GM06990 (cell line): ENCODE measurements around the gene LAMC2.
A peak's percentile ranks its signal among the peaks of the same experiment; 100 is the strongest.

ENCODE experiments used
- DNase-seq: peaks from one replicate; pipeline ENCODE4 v3.0.0-alpha.2; 2011; ENCODE audit not compliant: insufficient read length; ENCODE audit errors: extremely low read depth
- H3K27me3 ChIP-seq: replicated peaks from 2 replicates; pipeline ENCODE4 v1.6.0; 2011; ENCODE audit warnings: low read length; ENCODE audit not compliant: control insufficient read depth, insufficient read depth
- H3K36me3 ChIP-seq: 2 replicates; pipeline ENCODE4 v1.5.1; 2011; ENCODE audit warnings: low read length; ENCODE audit not compliant: control insufficient read depth, insufficient read depth
- H3K4me3 ChIP-seq: replicated peaks from 2 replicates; pipeline ENCODE4 v1.5.1; 2011; ENCODE audit warnings: low read depth, mild to moderate bottlenecking, control low read depth, low read length
- TF ChIP-seq, protein P1 (sequence below): IDR thresholded peaks from 2 replicates; pipeline ENCODE4 v1.5.1; 2011; ENCODE audit warnings: low read length, control low read depth, mild to moderate bottlenecking, inconsistent platforms; ENCODE audit not compliant: insufficient read depth, poor library complexity, severe bottlenecking

LAMC2 gene

DNA sequence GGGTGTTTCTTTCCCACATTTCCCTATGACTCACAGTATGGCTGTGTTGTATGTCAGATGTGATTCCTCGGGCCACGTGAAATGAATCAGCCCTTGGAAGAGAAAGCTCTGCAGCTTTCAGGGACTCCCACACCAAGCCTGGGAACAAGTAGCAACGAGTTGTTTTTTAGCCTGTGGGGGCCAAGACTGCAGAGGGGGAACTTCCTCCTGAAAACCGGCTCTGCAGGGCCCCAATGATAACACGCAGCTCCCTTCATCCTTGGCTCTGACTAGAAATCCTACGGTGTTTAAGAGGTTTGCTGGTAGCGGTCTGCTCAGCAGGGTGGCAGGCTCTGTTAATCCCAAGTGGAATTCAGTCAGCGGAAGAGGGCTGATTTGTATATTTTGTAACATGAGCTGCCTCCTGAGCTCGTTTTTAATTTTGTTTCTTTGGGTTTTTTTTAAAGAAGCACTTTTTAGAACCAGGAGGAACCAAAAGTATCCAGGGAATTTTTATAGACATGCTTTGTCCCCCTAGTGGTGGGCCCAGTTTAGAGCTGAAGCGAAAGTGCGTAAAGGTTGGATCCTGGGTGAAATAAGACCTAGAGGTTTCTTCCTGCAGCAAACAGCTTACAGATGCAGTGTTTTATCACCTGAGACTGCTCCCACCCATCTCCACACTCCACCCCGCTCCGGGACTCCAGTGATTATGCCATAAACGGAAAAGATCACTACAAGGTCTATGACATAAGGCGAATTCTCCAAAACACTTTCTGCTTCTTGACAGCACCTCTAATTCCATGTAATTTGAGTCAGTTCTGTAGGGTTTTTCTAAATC is 48.8 kb downstream of the LAMC2 start:
- Histone ChIP-seq H3K4me3 (no peak overlapping the region), H3K36me3 (no peaks in the 10 kb centered on the region), H3K27me3 (no peaks in the 10 kb centered on the region)
- TF ChIP-seq, protein P1, sequence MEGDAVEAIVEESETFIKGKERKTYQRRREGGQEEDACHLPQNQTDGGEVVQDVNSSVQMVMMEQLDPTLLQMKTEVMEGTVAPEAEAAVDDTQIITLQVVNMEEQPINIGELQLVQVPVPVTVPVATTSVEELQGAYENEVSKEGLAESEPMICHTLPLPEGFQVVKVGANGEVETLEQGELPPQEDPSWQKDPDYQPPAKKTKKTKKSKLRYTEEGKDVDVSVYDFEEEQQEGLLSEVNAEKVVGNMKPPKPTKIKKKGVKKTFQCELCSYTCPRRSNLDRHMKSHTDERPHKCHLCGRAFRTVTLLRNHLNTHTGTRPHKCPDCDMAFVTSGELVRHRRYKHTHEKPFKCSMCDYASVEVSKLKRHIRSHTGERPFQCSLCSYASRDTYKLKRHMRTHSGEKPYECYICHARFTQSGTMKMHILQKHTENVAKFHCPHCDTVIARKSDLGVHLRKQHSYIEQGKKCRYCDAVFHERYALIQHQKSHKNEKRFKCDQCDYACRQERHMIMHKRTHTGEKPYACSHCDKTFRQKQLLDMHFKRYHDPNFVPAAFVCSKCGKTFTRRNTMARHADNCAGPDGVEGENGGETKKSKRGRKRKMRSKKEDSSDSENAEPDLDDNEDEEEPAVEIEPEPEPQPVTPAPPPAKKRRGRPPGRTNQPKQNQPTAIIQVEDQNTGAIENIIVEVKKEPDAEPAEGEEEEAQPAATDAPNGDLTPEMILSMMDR, result peak; percentile 47
- no peak for DNase-seq

DNA sequence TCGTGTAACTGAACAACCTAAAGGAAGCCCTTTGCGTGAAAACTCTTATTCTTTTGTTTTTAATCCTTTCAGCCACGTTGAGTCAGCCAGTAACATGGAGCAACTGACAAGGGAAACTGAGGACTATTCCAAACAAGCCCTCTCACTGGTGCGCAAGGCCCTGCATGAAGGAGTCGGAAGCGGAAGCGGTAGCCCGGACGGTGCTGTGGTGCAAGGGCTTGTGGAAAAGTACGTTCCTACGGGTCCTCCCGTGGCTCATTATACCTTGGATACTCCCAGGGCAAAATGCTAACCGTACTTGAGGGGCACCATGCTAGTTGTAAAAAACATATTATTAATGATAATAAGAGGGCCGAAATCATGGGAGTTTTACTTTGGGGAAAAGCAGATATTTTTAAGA is 49.4 kb downstream of the LAMC2 start:
- Histone ChIP-seq H3K4me3 (no peak overlapping the region), H3K36me3 (no peaks in the 10 kb centered on the region)
- no peak for DNase-seq

DNA sequence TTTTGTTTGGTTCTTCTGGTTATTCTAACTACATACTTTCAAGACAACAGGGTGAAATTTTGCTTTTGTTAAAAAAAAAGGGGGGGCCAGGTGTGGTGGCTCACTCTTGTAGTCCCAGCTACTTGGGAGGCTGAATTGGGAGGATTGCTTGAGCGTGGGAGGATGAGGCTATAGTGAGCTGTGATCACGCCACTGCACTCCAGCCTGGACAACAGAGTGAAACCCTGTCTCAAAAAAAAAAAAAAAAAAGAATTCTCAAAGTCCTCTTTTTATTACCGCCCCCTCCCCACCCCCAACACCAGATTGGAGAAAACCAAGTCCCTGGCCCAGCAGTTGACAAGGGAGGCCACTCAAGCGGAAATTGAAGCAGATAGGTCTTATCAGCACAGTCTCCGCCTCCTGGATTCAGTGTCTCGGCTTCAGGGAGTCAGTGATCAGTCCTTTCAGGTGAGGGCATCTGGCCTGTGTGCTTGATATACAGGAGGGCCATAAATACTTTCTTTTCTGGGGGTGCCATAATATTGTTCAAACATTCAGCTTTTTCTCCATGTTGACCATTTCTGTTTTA is 50.2 kb downstream of the LAMC2 start:
- TF ChIP-seq, protein P1, result no peak
- H3K36me3 ChIP-seq, result no peaks in the 10 kb centered on the region
- H3K27me3 ChIP-seq, result no peaks in the 10 kb centered on the region
- DNase-seq, result no peak
- no peak overlapping the region for H3K4me3 ChIP-seq

More for the DNA sequence above, 49.4 kb downstream of the LAMC2 start:
- no peaks in the 10 kb centered on the region for H3K27me3 ChIP-seq
- TF ChIP-seq, protein P1, result no peak

GRCh38 chr1:183237046-183237445 is 51.0 kb downstream of the LAMC2 start:
- Histone ChIP-seq H3K36me3 (no peaks in the 10 kb centered on the region), H3K4me3 (no peak overlapping the region), H3K27me3 (no peaks in the 10 kb centered on the region)
- TF ChIP-seq, protein P1, result no peak
- no peak for DNase-seq

- Histone ChIP-seq H3K36me3 (no peaks in the 10 kb centered on the region), H3K27me3 (no peaks in the 10 kb centered on the region), H3K4me3 (no peak overlapping the region)
- no peak for DNase-seq
- TF ChIP-seq, protein P1, result no peak
These were observed 52.0 kb downstream of the LAMC2 start for GRCh38 chr1:183238071-183238470.
